ENCODE data around the gene SLC36A2.
A peak's percentile ranks its signal among the peaks of the same experiment; 100 is the strongest.
"Not testable (repeated sequence)": the region's sequence is repeated elsewhere in the genome, so short reads cannot be mapped to it uniquely, and the experiment has no call there.

Gene SLC36A2

GRCh38 chr5:151374539-151374938, 27.2 kb upstream of the SLC36A2 start:
- ChIA-PET POLR2A (no interaction called here), CTCF (no interaction called here)
- H3K36me3 ChIP-seq (ENCODE audit: control insufficient read depth in 4 of 4, insufficient read depth in 4 of 4, low read length in 3 of 4): no peaks in the 10 kb centered on the region
- no peak for DNase-seq
- no peaks in the 10 kb centered on the region for H3K27me3 ChIP-seq (replicated peaks in 2 of 5; ENCODE audit: control insufficient read depth in 4 of 5, insufficient read depth in 5 of 5, low read length in 4 of 5)
- H3K4me1 ChIP-seq (ENCODE audit: control extremely low read depth in 1 of 4, control insufficient read depth in 4 of 4, insufficient read depth in 4 of 4, low read length in 3 of 4): no peaks in the 10 kb centered on the region
- WGBS (ENCODE audit: insufficient coverage): no CpG with 5 or more reads among the region's 1 CpG
- H3K4me3 ChIP-seq (ENCODE audit: control insufficient read depth in 1 of 7, extremely low read depth in 1 of 7, insufficient read depth in 4 of 7, low read depth in 2 of 7, low read length in 6 of 7): no peak overlapping the region
- H3K9me3 ChIP-seq (ENCODE audit: control extremely low read depth in 1 of 5, control insufficient read depth in 4 of 5, insufficient read depth in 2 of 5, low read depth in 1 of 5, low read length in 4 of 5): peaks cover 0 to 4% (median 0%) of the 10 kb centered on the region in 5 experiments
- H3K27ac ChIP-seq (ENCODE audit: insufficient read depth in 1 of 2, low read depth in 1 of 2, low read length in 2 of 2, poor library complexity in 1 of 2, severe bottlenecking in 2 of 2): no peak overlapping the region

- WGBS (ENCODE audit: insufficient coverage): no CpG with 5 or more reads among the region's 6 CpGs
- POLR2A ChIA-PET: not testable (repeated sequence)
Measured at GRCh38 chr5:151367038-151367437, 19.7 kb upstream of the SLC36A2 start.

GRCh38 chr5:151363673-151364072, 16.3 kb upstream of the SLC36A2 start:
- Histone ChIP-seq H3K4me3 (ENCODE audit: control insufficient read depth in 1 of 7, extremely low read depth in 1 of 7, insufficient read depth in 4 of 7, low read depth in 2 of 7, low read length in 6 of 7) (no peak overlapping the region), H3K27ac (ENCODE audit: insufficient read depth in 1 of 2, low read depth in 1 of 2, low read length in 2 of 2, poor library complexity in 1 of 2, severe bottlenecking in 2 of 2) (no peak overlapping the region), H3K4me1 (ENCODE audit: control extremely low read depth in 1 of 4, control insufficient read depth in 4 of 4, insufficient read depth in 4 of 4, low read length in 3 of 4) (no peaks in the 10 kb centered on the region), H3K36me3 (ENCODE audit: control insufficient read depth in 4 of 4, insufficient read depth in 4 of 4, low read length in 3 of 4) (no peaks in the 10 kb centered on the region), H3K9me3 (ENCODE audit: control extremely low read depth in 1 of 5, control insufficient read depth in 4 of 5, insufficient read depth in 2 of 5, low read depth in 1 of 5, low read length in 4 of 5) (peaks cover 8 to 47% (median 16%) of the 10 kb centered on the region in 5 experiments), H3K27me3 (replicated peaks in 2 of 5; ENCODE audit: control insufficient read depth in 4 of 5, insufficient read depth in 5 of 5, low read length in 4 of 5) (no peaks in the 10 kb centered on the region)
- no peak for DNase-seq
- POLR2A ChIA-PET: no interaction called here
- CTCF ChIA-PET: interaction anchor here (1.3 kb wide), 1 partner anchor 42 kb away, joined by 3 read pairs; no protein-coding TSS in a partner anchor

More at GRCh38 chr5:151367038-151367437, 19.7 kb upstream of the SLC36A2 start:
- CTCF ChIA-PET; H3K36me3 ChIP-seq (ENCODE audit: control insufficient read depth in 4 of 4, insufficient read depth in 4 of 4, low read length in 3 of 4); H3K4me3 ChIP-seq (ENCODE audit: control insufficient read depth in 1 of 7, extremely low read depth in 1 of 7, insufficient read depth in 4 of 7, low read depth in 2 of 7, low read length in 6 of 7); H3K4me1 ChIP-seq (ENCODE audit: control extremely low read depth in 1 of 4, control insufficient read depth in 4 of 4, insufficient read depth in 4 of 4, low read length in 3 of 4); H3K27me3 ChIP-seq (replicated peaks in 2 of 5; ENCODE audit: control insufficient read depth in 4 of 5, insufficient read depth in 5 of 5, low read length in 4 of 5); H3K27ac ChIP-seq (ENCODE audit: insufficient read depth in 1 of 2, low read depth in 1 of 2, low read length in 2 of 2, poor library complexity in 1 of 2, severe bottlenecking in 2 of 2): not testable (repeated sequence)
- peaks cover 7 to 46% (median 14%) of the 10 kb centered on the region in 5 experiments for H3K9me3 ChIP-seq (ENCODE audit: control extremely low read depth in 1 of 5, control insufficient read depth in 4 of 5, insufficient read depth in 2 of 5, low read depth in 1 of 5, low read length in 4 of 5)
- DNase-seq: peak in 2 of 3 donors; percentile 12 to 40

GRCh38 chr5:151362970-151363369, 15.6 kb upstream of the SLC36A2 start:
- no peak overlapping the region for H3K27ac ChIP-seq (ENCODE audit: insufficient read depth in 1 of 2, low read depth in 1 of 2, low read length in 2 of 2, poor library complexity in 1 of 2, severe bottlenecking in 2 of 2)
- no peak overlapping the region for H3K4me3 ChIP-seq (ENCODE audit: control insufficient read depth in 1 of 7, extremely low read depth in 1 of 7, insufficient read depth in 4 of 7, low read depth in 2 of 7, low read length in 6 of 7)
- H3K36me3 ChIP-seq (ENCODE audit: control insufficient read depth in 4 of 4, insufficient read depth in 4 of 4, low read length in 3 of 4): no peaks in the 10 kb centered on the region
- H3K27me3 ChIP-seq (replicated peaks in 2 of 5; ENCODE audit: control insufficient read depth in 4 of 5, insufficient read depth in 5 of 5, low read length in 4 of 5): no peaks in the 10 kb centered on the region
- H3K4me1 ChIP-seq (ENCODE audit: control extremely low read depth in 1 of 4, control insufficient read depth in 4 of 4, insufficient read depth in 4 of 4, low read length in 3 of 4): no peaks in the 10 kb centered on the region
- 100% methylated on average over 1 of the region's 3 CpGs for WGBS (ENCODE audit: insufficient coverage)
- DNase-seq: no peak
- ChIA-PET POLR2A (no interaction called here), CTCF (interaction anchor here (0.7 to 1.3 kb wide), 2 partner anchors 9 to 41 kb away, joined by 3 read pairs; no protein-coding TSS in a partner anchor)
- peaks cover 5 to 40% (median 11%) of the 10 kb centered on the region in 5 experiments for H3K9me3 ChIP-seq (ENCODE audit: control extremely low read depth in 1 of 5, control insufficient read depth in 4 of 5, insufficient read depth in 2 of 5, low read depth in 1 of 5, low read length in 4 of 5)

- DNase-seq: no peak
- CTCF ChIA-PET: no interaction called here
- no peak overlapping the region for H3K4me3 ChIP-seq (ENCODE audit: control insufficient read depth in 1 of 7, extremely low read depth in 1 of 7, insufficient read depth in 4 of 7, low read depth in 2 of 7, low read length in 6 of 7)
- H3K36me3 ChIP-seq (ENCODE audit: control insufficient read depth in 4 of 4, insufficient read depth in 4 of 4, low read length in 3 of 4): no peaks in the 10 kb centered on the region
- H3K27ac ChIP-seq (ENCODE audit: insufficient read depth in 1 of 2, low read depth in 1 of 2, low read length in 2 of 2, poor library complexity in 1 of 2, severe bottlenecking in 2 of 2): no peak overlapping the region
- peaks cover 0 to 8% (median 2%) of the 10 kb centered on the region in 5 experiments for H3K9me3 ChIP-seq (ENCODE audit: control extremely low read depth in 1 of 5, control insufficient read depth in 4 of 5, insufficient read depth in 2 of 5, low read depth in 1 of 5, low read length in 4 of 5)
- H3K27me3 ChIP-seq (replicated peaks in 2 of 5; ENCODE audit: control insufficient read depth in 4 of 5, insufficient read depth in 5 of 5, low read length in 4 of 5): peaks cover 0 to 3% (median 0%) of the 10 kb centered on the region in 5 experiments
- no peaks in the 10 kb centered on the region for H3K4me1 ChIP-seq (ENCODE audit: control extremely low read depth in 1 of 4, control insufficient read depth in 4 of 4, insufficient read depth in 4 of 4, low read length in 3 of 4)
- 93% methylated on average over 2 of the region's 2 CpGs for WGBS (ENCODE audit: insufficient coverage)
- POLR2A ChIA-PET: no interaction called here
Measured at GRCh38 chr5:151359391-151359790, 12.0 kb upstream of the SLC36A2 start.

GRCh38 chr5:151357792-151358191, 10.4 kb upstream of the SLC36A2 start:
- peaks cover 0 to 7% (median 2%) of the 10 kb centered on the region in 5 experiments for H3K9me3 ChIP-seq (ENCODE audit: control extremely low read depth in 1 of 5, control insufficient read depth in 4 of 5, insufficient read depth in 2 of 5, low read depth in 1 of 5, low read length in 4 of 5)
- no peak for DNase-seq
- ChIA-PET CTCF (no interaction called here), POLR2A (no interaction called here)
- H3K36me3 ChIP-seq (ENCODE audit: control insufficient read depth in 4 of 4, insufficient read depth in 4 of 4, low read length in 3 of 4): no peaks in the 10 kb centered on the region
- no peaks in the 10 kb centered on the region for H3K4me1 ChIP-seq (ENCODE audit: control extremely low read depth in 1 of 4, control insufficient read depth in 4 of 4, insufficient read depth in 4 of 4, low read length in 3 of 4)
- peaks cover 0 to 4% (median 0%) of the 10 kb centered on the region in 5 experiments for H3K27me3 ChIP-seq (replicated peaks in 2 of 5; ENCODE audit: control insufficient read depth in 4 of 5, insufficient read depth in 5 of 5, low read length in 4 of 5)
- no CpG with 5 or more reads among the region's 2 CpGs for WGBS (ENCODE audit: insufficient coverage)
- H3K4me3 ChIP-seq (ENCODE audit: control insufficient read depth in 1 of 7, extremely low read depth in 1 of 7, insufficient read depth in 4 of 7, low read depth in 2 of 7, low read length in 6 of 7): no peak overlapping the region
- no peak overlapping the region for H3K27ac ChIP-seq (ENCODE audit: insufficient read depth in 1 of 2, low read depth in 1 of 2, low read length in 2 of 2, poor library complexity in 1 of 2, severe bottlenecking in 2 of 2)

- Histone ChIP-seq H3K27ac (ENCODE audit: insufficient read depth in 1 of 2, low read depth in 1 of 2, low read length in 2 of 2, poor library complexity in 1 of 2, severe bottlenecking in 2 of 2) (no peak overlapping the region), H3K4me3 (ENCODE audit: control insufficient read depth in 1 of 7, extremely low read depth in 1 of 7, insufficient read depth in 4 of 7, low read depth in 2 of 7, low read length in 6 of 7) (no peak overlapping the region), H3K27me3 (replicated peaks in 2 of 5; ENCODE audit: control insufficient read depth in 4 of 5, insufficient read depth in 5 of 5, low read length in 4 of 5) (peaks cover 0 to 4% (median 0%) of the 10 kb centered on the region in 5 experiments), H3K4me1 (ENCODE audit: control extremely low read depth in 1 of 4, control insufficient read depth in 4 of 4, insufficient read depth in 4 of 4, low read length in 3 of 4) (no peaks in the 10 kb centered on the region), H3K36me3 (ENCODE audit: control insufficient read depth in 4 of 4, insufficient read depth in 4 of 4, low read length in 3 of 4) (no peaks in the 10 kb centered on the region), H3K9me3 (ENCODE audit: control extremely low read depth in 1 of 5, control insufficient read depth in 4 of 5, insufficient read depth in 2 of 5, low read depth in 1 of 5, low read length in 4 of 5) (peaks cover 0 to 4% (median 2%) of the 10 kb centered on the region in 5 experiments)
- ChIA-PET CTCF (no interaction called here), POLR2A (no interaction called here)
- WGBS (ENCODE audit: insufficient coverage): 100% methylated on average over 1 of the region's 3 CpGs
- no peak for DNase-seq
Measured at GRCh38 chr5:151357097-151357496, 9.7 kb upstream of the SLC36A2 start.

Measured in common myeloid progenitor, CD34-positive (primary cell).